ENCODE data around the gene DNAJB8. TPM values are rescaled to one million over a fixed set of nuclear protein-coding genes. Genes with fewer than 3 reads are reported as not detected.

DNAJB8 gene
- total RNA-seq, 1 experiment from 2014 or later: not detected

- no peak overlapping the region for H2BK5ac ChIP-seq (ENCODE audit: insufficient read length, low read length)
- peak; percentile 69 for DNase-seq
- H3K27me3 ChIP-seq (ENCODE audit: insufficient read depth, low read length): peaks cover 15% of the 10 kb centered on the region; the same call in 1 of the 2 replicates
- H3K79me1 ChIP-seq (ENCODE audit: insufficient read depth, low read depth, low read length, poor library complexity, severe bottlenecking): no peaks in the 10 kb centered on the region
- H2BK15ac ChIP-seq (ENCODE audit: low read depth, low read length): no peak overlapping the region
- Mint-ChIP-seq H3K4me3 (peak overlapping the region; percentile 59 to 82), H3K9me3 (no peaks in the 10 kb centered on the region; a peak in 1 of 5 replicates), H3K27ac (peak overlapping the region; percentile 30 to 92 (median 90); a peak in 6 of 7 replicates), H3K27me3 (ENCODE audit: low read depth) (peaks cover 84% of the 10 kb centered on the region), H3K4me1 (peaks cover 53 to 68% of the 10 kb centered on the region in 2 experiments), H3K36me3 (ENCODE audit: insufficient read depth in 1 of 3, low read depth in 3 of 3) (no peaks in the 10 kb centered on the region; a peak in 2 of 7 replicates)
- H3K56ac ChIP-seq (ENCODE audit: insufficient read length, low read depth, low read length): no peak overlapping the region
- H2AK5ac ChIP-seq (ENCODE audit: insufficient read length, low read length): no peak overlapping the region
- H3K4me2 ChIP-seq (ENCODE audit: insufficient read depth, insufficient read length, low read length): peak overlapping the region; percentile 76
- no peaks in the 10 kb centered on the region for H3K9me3 ChIP-seq (ENCODE audit: control insufficient read depth, low read depth, low read length)
- WGBS (ENCODE audit: extremely low coverage, insufficient read length, low lambda C conversion rate): no CpG with 5 or more reads among the region's 43 CpGs
- no peak overlapping the region for H4K8ac ChIP-seq (replicated peaks; ENCODE audit: insufficient read length, low read depth, low read length)
- H3K4ac ChIP-seq (ENCODE audit: low read depth, low read length): no peak overlapping the region
- H4K91ac ChIP-seq (ENCODE audit: insufficient read length, low read depth, low read length): no peak overlapping the region
- H3T11ph ChIP-seq (ENCODE audit: low read length): no peak overlapping the region
- H3K23me2 ChIP-seq (ENCODE audit: insufficient read length, low read depth, low read length, poor library complexity, severe bottlenecking): peaks cover 7% of the 10 kb centered on the region
- H3K27ac ChIP-seq (ENCODE audit: insufficient read length, low read depth, low read length): no peak overlapping the region
- H2BK20ac ChIP-seq (ENCODE audit: low read depth, low read length, poor library complexity, severe bottlenecking): no peak overlapping the region
- H3K4me1 ChIP-seq (ENCODE audit: insufficient read depth, low read length): peaks cover 2% of the 10 kb centered on the region; the same call in 1 of the 2 replicates
- H2AFZ ChIP-seq (ENCODE audit: low read length): no peak overlapping the region
- H4K5ac ChIP-seq (ENCODE audit: insufficient read length, low read depth, low read length): no peak overlapping the region
- TF ChIP-seq CTCF (conservative IDR thresholded peaks at IDR 0.05): no peak
- H3K23ac ChIP-seq (ENCODE audit: insufficient read length, low read depth, low read length): no peak overlapping the region
- peak overlapping the region; percentile 95 for H3K18ac ChIP-seq (ENCODE audit: insufficient read length, low read depth, low read length)
- peak overlapping the region; percentile 92 for H3K14ac ChIP-seq (ENCODE audit: insufficient read depth, low read length)
- H3K9ac ChIP-seq (ENCODE audit: extremely low read depth, insufficient read length, low read length): peak overlapping the region; percentile 63
- no peaks in the 10 kb centered on the region for H4K20me1 ChIP-seq (ENCODE audit: control insufficient read depth, insufficient read depth, insufficient read length)
- no peaks in the 10 kb centered on the region for H3K79me2 ChIP-seq (ENCODE audit: insufficient read depth, low read length)
- H2BK120ac ChIP-seq (ENCODE audit: low read depth, low read length, poor library complexity, severe bottlenecking): no peak overlapping the region
- no peak overlapping the region for H2BK12ac ChIP-seq (ENCODE audit: insufficient read length, low read depth, low read length)
Observed at GRCh38 chr3:128432301-128432970, 34.3 kb downstream of the DNAJB8 start.

All from H9 (cell line).